Esophagus squamous epithelium (tissue), 5 donors: ENCODE results near the gene SEPTIN5. TPM values are rescaled to one million over a fixed set of nuclear protein-coding genes. Genes with fewer than 3 reads are reported as not detected.
A peak's percentile ranks its signal among the peaks of the same experiment; 100 is the strongest.

Experiments used
- DNase-seq: peaks from one replicate; lab custom pipeline; 2025; lab: John Stamatoyannopoulos, UW
- H3K27ac ChIP-seq, 4 donors: fragments of 200-600 bp; sonication (generic); one replicate each; pipeline ENCODE4 v1.5.1; 2016 to 2019; ENCODE audit warnings: mild to moderate bottlenecking in 1 of 4
- H3K27me3 ChIP-seq, 4 donors: fragments of 200-600 bp; sonication (generic); 1 replicate in 3 of 4; 2 replicates in 1 of 4; pipeline versions ENCODE4 v1.5.1 to v1.6.0; 2017 to 2021; ENCODE audit warnings: antibody characterized with exemption in 1 of 4
- H3K36me3 ChIP-seq, 3 donors: fragments of 200-600 bp; sonication (generic); one replicate each; pipeline ENCODE4 v1.5.1; 2016 to 2019
- H3K4me1 ChIP-seq, 3 donors: fragments of 200-600 bp; sonication (generic); one replicate each; pipeline ENCODE4 v1.5.1; 2017 to 2019
- H3K4me3 ChIP-seq, 4 donors: fragments of 200-600 bp; sonication (generic); 1 replicate in 3 of 4; 2 replicates in 1 of 4; pipeline ENCODE4 v1.5.1; 2016 to 2019; ENCODE audit warnings: mild to moderate bottlenecking in 2 of 4, moderate library complexity in 1 of 4
- H3K9me3 ChIP-seq, 3 donors: fragments of 200-600 bp; sonication (generic); one replicate each; pipeline ENCODE4 v1.5.1; 2016 to 2019
- CTCF ChIP-seq, 6 experiments: fragments of 450-650 bp in 4 of 6; fragments of 200-600 bp in 2 of 6; sonication (generic) in 2 of 6; IDR thresholded peaks; one replicate each; pipeline ENCODE4 v1.5.1; 2016 to 2019; ENCODE audit warnings: antibody characterized with exemption in 6 of 6, mild to moderate bottlenecking in 4 of 6, moderate library complexity in 4 of 6
- POLR2A ChIP-seq, 4 donors: fragments of 450-650 bp; IDR thresholded peaks; one replicate each; pipeline ENCODE4 v1.6.1; 2017; ENCODE audit warnings: antibody characterized with exemption in 4 of 4, mild to moderate bottlenecking in 4 of 4, moderate library complexity in 3 of 4
- WGBS, 2 donors: methylation state at CpG; one replicate each; pipeline ENCODE4 v1.1.5; 2018; 5-methylcytosine and 5-hydroxymethylcytosine counted together
- intact Hi-C: fragments of 100-400 bp; cut with DNase I; formaldehyde crosslinking; loops from one replicate; pipeline ENCODE4 v1.15.0; 2022
- total RNA-seq, 4 donors: library from RNA; depleted of rRNA; stranded (reverse); fragments of >200 nt; gene quantifications; one replicate each; pipeline ENCODE4 v1.1.0, GENCODE V29; 2016
- donor health status: DM: yes; HTN: yes; CAD: no.

SEPTIN5 gene
- total RNA-seq, 4 donors from 2014 or later: 19.8 to 69.7 (median 36.3) TPM

DNA sequence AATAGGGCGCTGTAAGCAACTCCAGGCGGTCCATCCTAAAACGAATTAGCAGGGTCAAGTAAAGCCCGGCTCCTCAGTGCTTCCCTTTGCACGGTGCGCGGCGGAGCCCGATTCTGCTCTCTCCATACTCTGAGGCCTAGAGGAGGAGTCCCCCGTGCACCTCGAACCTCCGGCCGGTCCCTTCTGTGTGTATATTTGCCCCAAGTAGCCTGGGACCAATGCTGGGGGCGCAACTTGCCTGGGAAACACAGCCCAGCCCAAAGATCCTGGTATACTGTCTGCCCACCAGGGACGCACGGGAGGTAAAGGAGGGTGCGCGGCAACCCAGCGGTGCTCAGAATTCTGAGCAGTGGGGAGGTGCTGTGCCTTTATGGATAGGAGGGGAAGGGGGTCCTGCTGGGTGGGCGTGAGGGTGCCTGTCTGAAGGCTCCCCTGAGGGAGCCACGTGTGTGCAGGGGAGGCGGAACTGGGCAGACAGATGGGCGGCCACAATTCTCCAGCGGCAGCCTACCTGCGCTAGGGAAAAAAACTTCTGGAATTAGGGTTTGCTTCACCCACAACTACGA is 41.5 kb downstream of the SEPTIN5 start:
- WGBS, 2 donors: 4 to 13% methylated on average over 5 to 15 of the region's 26 CpGs
- intact Hi-C loops: no loop called here
- H3K36me3 ChIP-seq: no peaks in the 10 kb centered on the region
- H3K27me3 ChIP-seq: peaks cover 6 to 99% (median 29%) of the 10 kb centered on the region in 4 donors
- TF ChIP-seq POLR2A (IDR thresholded peaks at IDR 0.05) (no peak), CTCF (IDR thresholded peaks at IDR 0.05) (no peak)
- no peak for DNase-seq
- H3K4me1 ChIP-seq: peaks cover 28 to 47% (median 40%) of the 10 kb centered on the region in 3 donors
- no peak overlapping the region for H3K27ac ChIP-seq
- H3K4me3 ChIP-seq: peak overlapping the region in 1 of 4 donors; percentile 35
- H3K9me3 ChIP-seq: no peaks in the 10 kb centered on the region

GRCh38 chr22:19756288-19757128 is 42.2 kb downstream of the SEPTIN5 start:
- 0 to 23% methylated on average over 3 to 12 of the region's 76 CpGs for WGBS, 2 donors
- Histone ChIP-seq H3K9me3 (no peaks in the 10 kb centered on the region), H3K4me3 (peak overlapping the region in 3 of 4 donors; percentile 11 to 62 (median 41)), H3K36me3 (no peaks in the 10 kb centered on the region), H3K27ac (no peak overlapping the region), H3K27me3 (peaks cover 6 to 99% (median 29%) of the 10 kb centered on the region in 4 donors), H3K4me1 (peaks cover 28 to 54% (median 45%) of the 10 kb centered on the region in 3 donors)
- no peak for TF ChIP-seq POLR2A (IDR thresholded peaks at IDR 0.05)
- TF ChIP-seq CTCF (IDR thresholded peaks at IDR 0.05): peak in 5 of 6 experiments; percentile 53 to 83 (median 70)
- intact Hi-C loops: no loop called here
- DNase-seq: no peak

DNA sequence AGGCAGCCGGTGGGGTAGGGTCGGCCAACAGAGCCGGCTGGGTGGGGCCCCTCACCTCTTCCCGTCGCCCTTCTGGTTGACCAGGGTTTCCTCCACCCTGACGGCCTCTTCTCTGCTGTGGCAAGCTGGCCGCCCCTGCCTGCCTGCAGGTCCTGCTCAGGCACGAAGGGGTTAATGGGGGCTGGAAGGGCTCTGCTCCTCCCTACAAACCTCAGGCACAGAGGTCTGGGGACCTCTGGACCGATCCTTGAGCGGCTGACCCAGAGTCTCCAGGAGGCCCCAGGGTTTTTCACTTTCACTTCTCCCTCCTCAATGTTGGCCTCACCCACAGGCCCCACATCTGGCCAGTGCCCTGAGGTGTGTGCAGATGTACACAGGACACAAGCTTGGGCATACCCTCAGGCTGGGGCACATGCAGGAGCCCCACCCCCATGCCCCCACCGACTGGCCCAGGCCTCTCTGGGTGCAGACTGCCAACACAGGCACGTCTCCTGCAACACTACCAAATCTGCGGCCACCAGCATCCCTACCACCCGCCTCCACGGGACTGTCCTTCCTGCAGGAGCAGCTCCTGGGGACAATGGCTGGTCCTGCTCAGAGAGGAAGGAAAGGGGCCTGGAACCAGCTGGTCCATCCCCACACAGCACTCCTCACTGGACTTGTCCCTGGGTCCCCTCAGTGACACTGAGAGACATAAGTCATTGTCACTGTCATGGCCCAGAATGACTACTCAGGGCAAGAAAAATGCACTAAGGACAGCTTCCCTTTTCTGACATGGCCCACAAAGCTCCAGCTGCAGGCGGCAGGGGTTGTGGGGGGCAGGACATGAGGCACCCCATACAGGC is 43.1 kb downstream of the SEPTIN5 start:
- Histone ChIP-seq H3K27ac (no peak overlapping the region), H3K4me3 (peak overlapping the region in 3 of 4 donors; percentile 11 to 62 (median 41)), H3K27me3 (peaks cover 6 to 99% (median 29%) of the 10 kb centered on the region in 4 donors), H3K36me3 (no peaks in the 10 kb centered on the region), H3K9me3 (no peaks in the 10 kb centered on the region), H3K4me1 (peaks cover 28 to 57% (median 46%) of the 10 kb centered on the region in 3 donors)
- no peak for TF ChIP-seq CTCF (IDR thresholded peaks at IDR 0.05)
- no peak for TF ChIP-seq POLR2A (IDR thresholded peaks at IDR 0.05)
- DNase-seq: no peak
- WGBS, 2 donors: 23 to 60% methylated on average over 2 to 4 of the region's 16 CpGs
- intact Hi-C loops: no loop called here

GRCh38 chr22:19757985-19758895 is 43.9 kb downstream of the SEPTIN5 start:
- no peaks in the 10 kb centered on the region for H3K9me3 ChIP-seq
- intact Hi-C loops: no loop called here
- peak overlapping the region in 1 of 4 donors; percentile 33 for H3K27ac ChIP-seq
- no peak for TF ChIP-seq CTCF (IDR thresholded peaks at IDR 0.05)
- TF ChIP-seq POLR2A (IDR thresholded peaks at IDR 0.05): no peak
- 69 to 78% methylated on average over 5 to 35 of the region's 43 CpGs for WGBS, 2 donors
- H3K4me1 ChIP-seq: peaks cover 28 to 57% (median 46%) of the 10 kb centered on the region in 3 donors
- peak overlapping the region in 3 of 4 donors; percentile 5 to 44 (median 39) for H3K4me3 ChIP-seq
- H3K36me3 ChIP-seq: no peaks in the 10 kb centered on the region
- H3K27me3 ChIP-seq: peaks cover 6 to 99% (median 29%) of the 10 kb centered on the region in 4 donors
- no peak for DNase-seq
